Tibial nerve (tissue), 4 donors: ENCODE data around the gene PEX19.

ENCODE experiments used
- EP300 ChIP-seq, 2 donors: sonication (generic); formaldehyde crosslinking; IDR thresholded peaks; one replicate each; pipeline ENCODE4 v1.6.1; 2017; ENCODE audit warnings: antibody characterized with exemption in 2 of 2, mild to moderate bottlenecking in 1 of 2
- POLR2A ChIP-seq, 2 donors: fragments of 450-650 bp; IDR thresholded peaks; one replicate each; pipeline ENCODE4 v1.6.1; 2017; ENCODE audit warnings: antibody characterized with exemption in 2 of 2, mild to moderate bottlenecking in 2 of 2, moderate library complexity in 2 of 2
- TF ChIP-seq, protein P1 (sequence below), 5 experiments: fragments of 200-600 bp in 3 of 5; fragments of 450-650 bp in 2 of 5; sonication (generic) in 3 of 5; IDR thresholded peaks; one replicate each; pipeline ENCODE4 v1.5.1; 2016 to 2019; ENCODE audit warnings: antibody characterized with exemption in 5 of 5, mild to moderate bottlenecking in 3 of 5, moderate library complexity in 2 of 5

DNA sequence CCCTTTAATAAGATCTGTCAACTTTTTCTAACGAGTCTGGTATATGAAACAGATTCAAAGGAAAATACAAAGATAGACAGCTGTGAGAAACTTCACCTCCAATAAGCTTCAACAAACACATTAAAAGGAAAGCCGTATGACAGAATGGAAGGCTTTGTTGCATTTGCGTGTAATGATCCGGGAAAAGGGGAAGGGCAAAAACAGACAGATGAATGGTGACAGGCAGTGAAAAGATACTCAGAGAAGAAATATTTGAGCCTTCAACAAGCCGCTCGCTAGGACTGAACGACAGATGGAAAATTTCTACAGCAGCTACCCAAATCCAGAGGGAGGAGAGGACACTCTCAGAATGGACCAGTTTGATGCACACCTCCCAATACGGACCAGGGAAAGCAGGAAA lies 43.3 kb upstream of the PEX19 start:
- TF ChIP-seq POLR2A (IDR thresholded peaks at IDR 0.05) (no peak), EP300 (IDR thresholded peaks at IDR 0.05) (no peak)
- TF ChIP-seq, protein P1, sequence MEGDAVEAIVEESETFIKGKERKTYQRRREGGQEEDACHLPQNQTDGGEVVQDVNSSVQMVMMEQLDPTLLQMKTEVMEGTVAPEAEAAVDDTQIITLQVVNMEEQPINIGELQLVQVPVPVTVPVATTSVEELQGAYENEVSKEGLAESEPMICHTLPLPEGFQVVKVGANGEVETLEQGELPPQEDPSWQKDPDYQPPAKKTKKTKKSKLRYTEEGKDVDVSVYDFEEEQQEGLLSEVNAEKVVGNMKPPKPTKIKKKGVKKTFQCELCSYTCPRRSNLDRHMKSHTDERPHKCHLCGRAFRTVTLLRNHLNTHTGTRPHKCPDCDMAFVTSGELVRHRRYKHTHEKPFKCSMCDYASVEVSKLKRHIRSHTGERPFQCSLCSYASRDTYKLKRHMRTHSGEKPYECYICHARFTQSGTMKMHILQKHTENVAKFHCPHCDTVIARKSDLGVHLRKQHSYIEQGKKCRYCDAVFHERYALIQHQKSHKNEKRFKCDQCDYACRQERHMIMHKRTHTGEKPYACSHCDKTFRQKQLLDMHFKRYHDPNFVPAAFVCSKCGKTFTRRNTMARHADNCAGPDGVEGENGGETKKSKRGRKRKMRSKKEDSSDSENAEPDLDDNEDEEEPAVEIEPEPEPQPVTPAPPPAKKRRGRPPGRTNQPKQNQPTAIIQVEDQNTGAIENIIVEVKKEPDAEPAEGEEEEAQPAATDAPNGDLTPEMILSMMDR (IDR thresholded peaks at IDR 0.05): no peak
